RPMI8226 (cell line): ENCODE results near the gene FGF22.
"Not testable (repeated sequence)": the region's sequence is repeated elsewhere in the genome, so short reads cannot be mapped to it uniquely, and the experiment has no call there.

Experiments
- DNase-seq: peaks from one replicate; pipeline ENCODE4 v3.0.0-alpha.2; 2015

FGF22 gene

GRCh38 chr19:639253-640160, at the start of gene FGF22:
TSS of gene FGF22 (plus strand) at chr19:639879. CDS start at chr19:639926, 47 bp downstream.
- peak; percentile 94 for DNase-seq

- DNase-seq, result no peak
These were observed 49.3 kb upstream of the FGF22 start for GRCh38 chr19:590396-590745.

GRCh38 chr19:590750-591098, 49.0 kb upstream of the FGF22 start:
- no peak for DNase-seq

GRCh38 chr19:591099-591958, 48.4 kb upstream of the FGF22 start:
- no peak for DNase-seq

- DNase-seq, result no peak
These were observed 47.6 kb upstream of the FGF22 start for GRCh38 chr19:592101-592500.

- DNase-seq, result no peak
These were observed 46.6 kb upstream of the FGF22 start for GRCh38 chr19:593055-593454.

GRCh38 chr19:593505-593904, 46.2 kb upstream of the FGF22 start:
- no peak for DNase-seq

GRCh38 chr19:594265-594870, 45.3 kb upstream of the FGF22 start:
- no peak for DNase-seq

GRCh38 chr19:595326-596262, 44.1 kb upstream of the FGF22 start:
- DNase-seq, result no peak

- DNase-seq, result no peak
These were observed 43.4 kb upstream of the FGF22 start for GRCh38 chr19:596263-596655.

- DNase-seq, result no peak
These were observed 42.0 kb upstream of the FGF22 start for GRCh38 chr19:597406-598315.

GRCh38 chr19:601310-601709, 38.4 kb upstream of the FGF22 start:
- no peak for DNase-seq

GRCh38 chr19:601790-602189, 37.9 kb upstream of the FGF22 start:
- DNase-seq, result no peak

GRCh38 chr19:602391-603301, 37.0 kb upstream of the FGF22 start:
- DNase-seq, result no peak

GRCh38 chr19:603302-603639, 36.4 kb upstream of the FGF22 start:
- DNase-seq, result not testable (repeated sequence)

GRCh38 chr19:603779-604178, 35.9 kb upstream of the FGF22 start:
- not testable (repeated sequence) for DNase-seq

- peak; percentile 60 for DNase-seq
These were observed 35.3 kb upstream of the FGF22 start for GRCh38 chr19:604355-604754.

- DNase-seq, result peak; percentile 84
These were observed 34.4 kb upstream of the FGF22 start for GRCh38 chr19:605061-605971.
